Neural cell (in vitro differentiated cells): ENCODE measurements around the gene DCAF5. TPM values are rescaled to one million over a fixed set of nuclear protein-coding genes. Genes with fewer than 3 reads are reported as not detected.

Experiments used
- H2AFZ ChIP-seq: fragments of 200-600, 300-800 bp; sonication (generic), shearing (Covaris generic); 2 replicates; pipeline ENCODE4 v1.6.0; 2014; ENCODE audit warnings: low read depth, mild to moderate bottlenecking, antibody characterized with exemption, low read length, moderate library complexity
- H3F3A ChIP-seq: fragments of 200-600 bp; shearing (Covaris generic); 2 replicates; pipeline ENCODE4 v1.6.1; 2016; ENCODE audit warnings: mild to moderate bottlenecking, moderate library complexity, mixed read lengths, antibody characterized with exemption, low read length; ENCODE audit not compliant: insufficient read depth, poor library complexity, severe bottlenecking
- H3K27ac ChIP-seq: fragments of 200-600, 300-800 bp; sonication (generic), shearing (Covaris generic); 2 replicates; pipeline ENCODE4 v1.5.1; 2014; ENCODE audit warnings: mild to moderate bottlenecking, low read length, moderate library complexity
- H3K27me3 ChIP-seq: fragments of 300-800, 200-600 bp; sonication (generic), shearing (Covaris generic); 2 replicates; pipeline ENCODE4 v1.6.0; 2014; ENCODE audit warnings: mild to moderate bottlenecking, low read depth, low read length, moderate library complexity; ENCODE audit not compliant: insufficient read depth
- H3K36me3 ChIP-seq: fragments of 300-800, 200-600 bp; sonication (generic), shearing (Covaris generic); 2 replicates; pipeline ENCODE4 v1.5.1; 2014; ENCODE audit warnings: mild to moderate bottlenecking, antibody characterized with exemption, low read length, moderate library complexity; ENCODE audit not compliant: insufficient read depth
- H3K4me2 ChIP-seq: fragments of 300-800, 200-600 bp; sonication (generic), shearing (Covaris generic); 2 replicates; pipeline ENCODE4 v1.6.0; 2014; ENCODE audit warnings: mild to moderate bottlenecking, low read length
- H3K4me3 ChIP-seq: fragments of 300-800, 200-600 bp; sonication (generic), shearing (Covaris generic); 2 replicates; pipeline ENCODE4 v1.5.1; 2014; ENCODE audit warnings: mild to moderate bottlenecking, low read length, moderate library complexity
- H3K79me2 ChIP-seq: fragments of 200-600 bp; shearing (Covaris generic); replicated peaks from 2 replicates; pipeline ENCODE4 v1.6.0; 2014; ENCODE audit warnings: mild to moderate bottlenecking, low read length, moderate library complexity; ENCODE audit not compliant: insufficient read depth
- H3K9ac ChIP-seq: fragments of 300-800, 200-600 bp; sonication (generic), shearing (Covaris generic); 2 replicates; pipeline ENCODE4 v1.6.1; 2016; ENCODE audit warnings: mild to moderate bottlenecking, low read length, mixed read lengths
- H3K9me2 ChIP-seq: fragments of 200-600 bp; shearing (Covaris generic); 2 replicates; pipeline ENCODE4 v1.6.1; 2016; ENCODE audit warnings: mild to moderate bottlenecking, low read length, mixed read lengths; ENCODE audit not compliant: insufficient read depth
- H3K9me3 ChIP-seq: fragments of 200-600, 300-800 bp; sonication (generic), shearing (Covaris generic); 2 replicates; pipeline ENCODE4 v1.6.1; 2016; ENCODE audit warnings: mild to moderate bottlenecking, mixed run types, low read length, moderate library complexity, mixed read lengths
- H4K20me1 ChIP-seq: fragments of 200-600 bp; shearing (Covaris generic); 2 replicates; pipeline ENCODE4 v1.6.1; 2016; ENCODE audit warnings: mild to moderate bottlenecking, mixed run types; ENCODE audit not compliant: insufficient read depth
- CTCF ChIP-seq: fragments of 450-650 bp; IDR thresholded peaks from 2 replicates; pipeline ENCODE4 v1.5.1; 2014; ENCODE audit warnings: antibody characterized with exemption, mild to moderate bottlenecking, moderate library complexity; ENCODE audit not compliant: poor library complexity, severe bottlenecking
- EP300 ChIP-seq: fragments of 450-650 bp; conservative IDR thresholded peaks from 2 replicates; pipeline ENCODE4 v1.6.1; 2014; ENCODE audit warnings: antibody characterized with exemption, mild to moderate bottlenecking, moderate library complexity; ENCODE audit not compliant: poor library complexity, severe bottlenecking
- EZH2 ChIP-seq: fragments of 200-600, 300-800 bp; shearing (Covaris generic), sonication (generic); IDR thresholded peaks from 2 replicates; pipeline ENCODE4 v1.6.1; 2014; ENCODE audit warnings: antibody characterized with exemption, low read length, borderline replicate concordance, mild to moderate bottlenecking; ENCODE audit not compliant: insufficient read depth, poor library complexity, severe bottlenecking
- MXI1 ChIP-seq: fragments of 450-650 bp; conservative IDR thresholded peaks from 2 replicates; pipeline ENCODE4 v1.6.1; 2014; ENCODE audit warnings: antibody characterized with exemption, mild to moderate bottlenecking; ENCODE audit not compliant: poor library complexity, severe bottlenecking
- POLR2AphosphoS5 ChIP-seq: IDR thresholded peaks from 2 replicates; pipeline ENCODE4 v1.6.1; 2012
- RAD21 ChIP-seq: fragments of 450-650 bp; conservative IDR thresholded peaks from 2 replicates; pipeline ENCODE4 v1.6.1; 2014; ENCODE audit warnings: antibody characterized with exemption, mild to moderate bottlenecking, moderate library complexity
- REST ChIP-seq: IDR thresholded peaks from 2 replicates; pipeline ENCODE4 v1.6.1; 2012; ENCODE audit warnings: borderline replicate concordance
- SMC3 ChIP-seq: fragments of 450-650 bp; conservative IDR thresholded peaks from 2 replicates; pipeline ENCODE4 v1.6.1; 2014; ENCODE audit warnings: antibody characterized with exemption, mild to moderate bottlenecking, moderate library complexity; ENCODE audit not compliant: poor library complexity
- TAF1 ChIP-seq: IDR thresholded peaks from 2 replicates; pipeline ENCODE4 v1.6.1; 2012; ENCODE audit warnings: low read depth
- polyA plus RNA-seq: library from polyadenylated mRNA; depleted of rRNA; stranded (reverse); fragments of >200 nt; gene quantifications from 2 replicates; pipeline ENCODE4 v1.2.3, GENCODE V29; 2014

DCAF5 gene
- polyA plus RNA-seq, 1 donor from 2014 or later = 33.5 TPM

- H3K27ac ChIP-seq = no peak overlapping the region
- no peaks in the 10 kb centered on the region for H3K9me3 ChIP-seq
- H3K27me3 ChIP-seq = no peaks in the 10 kb centered on the region
- H3K9ac ChIP-seq = no peak overlapping the region
- H4K20me1 ChIP-seq = no peaks in the 10 kb centered on the region
- TF ChIP-seq RAD21 (no peak), POLR2AphosphoS5 (no peak), TAF1 (no peak), EP300 (no peak), REST (no peak), EZH2 (no peak), SMC3 (no peak), MXI1 (no peak), CTCF (no peak)
- no peak overlapping the region for H2AFZ ChIP-seq
- no peaks in the 10 kb centered on the region for H3K79me2 ChIP-seq
- H3K36me3 ChIP-seq = no peaks in the 10 kb centered on the region
- no peaks in the 10 kb centered on the region for H3F3A ChIP-seq
- no peak overlapping the region for H3K4me2 ChIP-seq
- H3K4me3 ChIP-seq = no peak overlapping the region
- no peaks in the 10 kb centered on the region for H3K9me2 ChIP-seq
Observed at GRCh38 chr14:69181491-69181890, 28.6 kb upstream of the DCAF5 start.

GRCh38 chr14:69175130-69175529 lies 22.2 kb upstream of the DCAF5 start:
- peak; percentile 97 for TF ChIP-seq EP300
- TF ChIP-seq POLR2AphosphoS5 = peak; percentile 72
- no peak for TF ChIP-seq CTCF
- H3K36me3 ChIP-seq = no peaks in the 10 kb centered on the region
- H3F3A ChIP-seq = no peaks in the 10 kb centered on the region
- H3K27ac ChIP-seq = peak overlapping the region; percentile 70
- H3K4me3 ChIP-seq = no peak overlapping the region
- H3K79me2 ChIP-seq = no peaks in the 10 kb centered on the region
- H3K4me2 ChIP-seq = no peak overlapping the region
- no peaks in the 10 kb centered on the region for H4K20me1 ChIP-seq
- no peaks in the 10 kb centered on the region for H3K27me3 ChIP-seq
- H3K9ac ChIP-seq = peak overlapping the region; percentile 9
- no peaks in the 10 kb centered on the region for H3K9me3 ChIP-seq
- H2AFZ ChIP-seq = no peak overlapping the region
- no peaks in the 10 kb centered on the region for H3K9me2 ChIP-seq
